ENCODE measurements around the gene ASB18.

The ASB18 gene

GRCh38 chr2:236161531-236161930, 102.7 kb downstream of the ASB18 start:
- no peak for DNase-seq

- DNase-seq: no peak
Observed at GRCh38 chr2:236161082-236161462, 103.1 kb downstream of the ASB18 start.

- DNase-seq: no peak
Observed at GRCh38 chr2:236160366-236161081, 103.7 kb downstream of the ASB18 start.

GRCh38 chr2:236159778-236160170, 104.4 kb downstream of the ASB18 start:
- no peak for DNase-seq

- no peak for DNase-seq
Observed at GRCh38 chr2:236158969-236159777, 105.0 kb downstream of the ASB18 start.

- no peak for DNase-seq
Observed at GRCh38 chr2:236157815-236158498, 106.2 kb downstream of the ASB18 start.

- no peak for DNase-seq
Observed at GRCh38 chr2:236157366-236157765, 106.8 kb downstream of the ASB18 start.

GRCh38 chr2:236156860-236157194, 107.4 kb downstream of the ASB18 start:
- no peak for DNase-seq

GRCh38 chr2:236156095-236156859, 107.9 kb downstream of the ASB18 start:
- DNase-seq: no peak

GRCh38 chr2:236155406-236155805, 108.8 kb downstream of the ASB18 start:
- no peak for DNase-seq

GRCh38 chr2:236146436-236146835, 117.8 kb downstream of the ASB18 start:
- no peak for DNase-seq

- DNase-seq: no peak
Observed at GRCh38 chr2:236143811-236144210, 120.4 kb downstream of the ASB18 start.
